IMR-90 (cell line): ENCODE results near the gene PHC1. TPM values are rescaled to one million over a fixed set of nuclear protein-coding genes. Genes with fewer than 3 reads are reported as not detected.

Experiments used
- ATAC-seq: fragments of 200-7000 bp; cut with Tn5 transposase; 2 replicates; pipeline ENCODE4 v1.9.1; 2020; ENCODE audit warnings: low read depth, mild to moderate bottlenecking, moderate library complexity
- BruUV-seq: library from RNA; stranded (reverse); fragments of 400-500 nt; replicated peaks from 2 replicates; lab custom pipeline; 2021; lab: Mats Ljungman, UMichigan
- CTCF ChIA-PET: fragments of 300-600 bp; formaldehyde crosslinking; extraction: SDS; loops from one replicate; lab custom pipeline; 2021; ENCODE audit warnings: antibody characterized with exemption; lab: Yijun Ruan, JAX
- POLR2A ChIA-PET: fragments of 300-600 bp; sonication (Branson Sonifier 250); formaldehyde crosslinking; loops from one replicate; lab custom pipeline; 2022; ENCODE audit warnings: antibody characterized with exemption; ENCODE audit not compliant: unreplicated experiment; lab: Charles Lee
- DNase-seq: peaks from one replicate; pipeline ENCODE4 v3.0.0; 2013
- H2AFZ ChIP-seq: replicated peaks from 2 replicates; pipeline ENCODE3; 2013; ENCODE audit warnings: low read length, mild to moderate bottlenecking; ENCODE audit not compliant: poor library complexity
- H2AK5ac ChIP-seq: 2 replicates; pipeline ENCODE4 v1.6.1; 2013; ENCODE audit warnings: low read depth, low read length, inconsistent platforms
- H2AK9ac ChIP-seq: replicated peaks from 2 replicates; pipeline ENCODE3; 2013; ENCODE audit warnings: mild to moderate bottlenecking, low read depth, low read length, moderate library complexity; ENCODE audit not compliant: poor library complexity
- H2BK120ac ChIP-seq: 2 replicates; pipeline ENCODE4 v1.6.1; 2013; ENCODE audit warnings: low read depth, low read length, inconsistent platforms
- H2BK15ac ChIP-seq: 3 replicates; pipeline ENCODE4 v1.6.1; 2013; ENCODE audit warnings: low read depth, low read length, inconsistent platforms
- H2BK20ac ChIP-seq: 2 replicates; pipeline ENCODE4 v1.6.1; 2013; ENCODE audit warnings: low read depth, mild to moderate bottlenecking, inconsistent platforms, low read length, moderate library complexity
- H2BK5ac ChIP-seq: 2 replicates; pipeline ENCODE4 v1.6.1; 2013; ENCODE audit warnings: mild to moderate bottlenecking, low read depth, low read length, inconsistent platforms; ENCODE audit not compliant: poor library complexity, severe bottlenecking
- H3K14ac ChIP-seq: replicated peaks from 2 replicates; pipeline ENCODE4 v1.6.1; 2013; ENCODE audit warnings: low read depth, low read length, inconsistent platforms
- H3K18ac ChIP-seq: 2 replicates; pipeline ENCODE4 v1.6.1; 2013; ENCODE audit warnings: low read depth, low read length, control low read depth
- H3K23ac ChIP-seq: 2 replicates; pipeline ENCODE4 v1.6.1; 2013; ENCODE audit warnings: low read depth, low read length, inconsistent platforms
- H3K27ac ChIP-seq: 2 replicates; pipeline ENCODE4 v1.5.1; 2013; ENCODE audit warnings: mild to moderate bottlenecking, control low read depth, low read length; ENCODE audit not compliant: insufficient read depth
- H3K27me3 ChIP-seq: 2 replicates; pipeline ENCODE4 v1.6.1; 2013; ENCODE audit warnings: low read length; ENCODE audit not compliant: control insufficient read depth, insufficient read depth
- H3K36me3 ChIP-seq: 2 replicates; pipeline ENCODE4 v1.6.1; 2013; ENCODE audit warnings: low read length, mixed read lengths; ENCODE audit not compliant: control insufficient read depth, insufficient read depth
- H3K4ac ChIP-seq: 2 replicates; pipeline ENCODE4 v1.6.1; 2013; ENCODE audit warnings: low read depth, low read length, inconsistent platforms
- H3K4me1 ChIP-seq: 2 replicates; pipeline ENCODE4 v1.6.1; 2013; ENCODE audit warnings: low read length, mixed read lengths; ENCODE audit not compliant: control insufficient read depth, insufficient read depth
- H3K4me2 ChIP-seq: 2 replicates; pipeline ENCODE4 v1.6.1; 2013; ENCODE audit warnings: low read depth, mild to moderate bottlenecking, control low read depth, low read length, moderate library complexity
- H3K4me3 ChIP-seq: 2 replicates; pipeline ENCODE4 v1.5.1; 2013; ENCODE audit warnings: low read depth, mild to moderate bottlenecking, control low read depth, low read length, moderate library complexity; ENCODE audit not compliant: insufficient read depth
- H3K56ac ChIP-seq: 2 replicates; pipeline ENCODE4 v1.6.1; 2013; ENCODE audit warnings: low read length, inconsistent platforms; ENCODE audit not compliant: insufficient read depth; ENCODE audit errors: extremely low read depth
- H3K79me1 ChIP-seq, 2 experiments: 2 replicates each; pipeline ENCODE4 v1.6.1; 2013; ENCODE audit warnings: low read length in 2 of 2, inconsistent platforms in 1 of 2, low read depth in 1 of 2
- H3K9ac ChIP-seq: 2 replicates; pipeline ENCODE4 v1.6.1; 2013; ENCODE audit warnings: low read depth, low read length, control low read depth
- H3K9me1 ChIP-seq: 2 replicates; pipeline ENCODE4 v1.6.1; 2013; ENCODE audit warnings: low read length, inconsistent platforms; ENCODE audit not compliant: insufficient read depth
- H3K9me3 ChIP-seq: 2 replicates; pipeline ENCODE4 v1.6.1; 2013; ENCODE audit warnings: low read length; ENCODE audit not compliant: control insufficient read depth, insufficient read depth
- H4K20me1 ChIP-seq: 2 replicates; pipeline ENCODE4 v1.6.1; 2013; ENCODE audit warnings: low read length, inconsistent platforms; ENCODE audit not compliant: insufficient read depth
- H4K5ac ChIP-seq: 2 replicates; pipeline ENCODE4 v1.6.1; 2013; ENCODE audit warnings: mild to moderate bottlenecking, low read depth, low read length, control low read depth
- H4K8ac ChIP-seq, 2 experiments: 2 replicates each; pipeline ENCODE4 v1.6.1; 2013; ENCODE audit warnings: low read depth in 2 of 2, low read length in 2 of 2, control low read depth in 1 of 2, inconsistent platforms in 1 of 2
- H4K91ac ChIP-seq: 2 replicates; pipeline ENCODE4 v1.6.1; 2013; ENCODE audit warnings: low read depth, low read length, inconsistent platforms; ENCODE audit not compliant: insufficient read depth
- BHLHE40 ChIP-seq: fragments of 150-350 bp; IDR thresholded peaks from 2 replicates; pipeline ENCODE4 v1.6.1; 2016; ENCODE audit warnings: mild to moderate bottlenecking, low read depth, low read length
- CEBPB ChIP-seq: IDR thresholded peaks from 2 replicates; pipeline ENCODE4 v1.6.1; 2012; ENCODE audit warnings: low read depth, low read length, improper control_type of control experiment
- CHD1 ChIP-seq: IDR thresholded peaks from 2 replicates; pipeline ENCODE4 v1.6.1; 2012; ENCODE audit warnings: low read depth, low read length, improper control_type of control experiment
- FOS ChIP-seq: fragments of 150-350 bp; IDR thresholded peaks from 2 replicates; pipeline ENCODE4 v1.6.1; 2016; ENCODE audit warnings: low read depth, low read length
- MAFK ChIP-seq: IDR thresholded peaks from 2 replicates; pipeline ENCODE4 v1.6.1; 2012; ENCODE audit warnings: low read depth, low read length, improper control_type of control experiment
- MAZ ChIP-seq: IDR thresholded peaks from 2 replicates; pipeline ENCODE4 v1.6.1; 2012; ENCODE audit warnings: low read depth, mild to moderate bottlenecking, low read length, improper control_type of control experiment, moderate library complexity, borderline replicate concordance
- MXI1 ChIP-seq: IDR thresholded peaks from 2 replicates; pipeline ENCODE4 v1.6.1; 2012; ENCODE audit warnings: low read depth, mild to moderate bottlenecking, low read length, moderate library complexity, borderline replicate concordance
- NFE2L2 ChIP-seq: fragments of 150-350 bp; IDR thresholded peaks from 2 replicates; pipeline ENCODE4 v1.6.1; 2016; ENCODE audit warnings: low read depth, mild to moderate bottlenecking, low read length
- POLR2A ChIP-seq: IDR thresholded peaks from 2 replicates; pipeline ENCODE4 v1.6.1; 2012; ENCODE audit warnings: mild to moderate bottlenecking, low read depth, low read length
- RCOR1 ChIP-seq: IDR thresholded peaks from 2 replicates; pipeline ENCODE4 v1.6.1; 2012; ENCODE audit warnings: mild to moderate bottlenecking, low read length, improper control_type of control experiment; ENCODE audit not compliant: insufficient replicate concordance
- RFX5 ChIP-seq: IDR thresholded peaks from 2 replicates; pipeline ENCODE4 v1.8.0; 2012; ENCODE audit warnings: low read depth, mild to moderate bottlenecking, low read length, moderate library complexity
- SMC3 ChIP-seq: fragments of 150-350 bp; IDR thresholded peaks from 2 replicates; pipeline ENCODE4 v1.6.1; 2016; ENCODE audit warnings: low read depth, mild to moderate bottlenecking, antibody characterized with exemption, low read length, moderate library complexity
- WGBS, 2 experiments: methylation state at CpG; one replicate each; pipeline versions ENCODE4 v1.1.5 to v1.1.7; 2013; ENCODE audit warnings: missing lambda C conversion rate in 2 of 2; ENCODE audit not compliant: insufficient read length in 1 of 2; ENCODE audit errors: extremely low coverage in 2 of 2; 5-methylcytosine and 5-hydroxymethylcytosine counted together
- dilution Hi-C: fragments of 300-500 bp; cut with HindIII; formaldehyde crosslinking; loops from one replicate; pipeline ENCODE4 v1.14.3; 2018; ENCODE audit warnings: low sequenced_read_pairs; ENCODE audit not compliant: unreplicated experiment
- in situ Hi-C: fragments of 300-500 bp; cut with MboI; formaldehyde crosslinking; loops from 3 replicates; pipeline ENCODE4 v1.14.3; 2019; ENCODE audit warnings: low sequenced_read_pairs, inconsistent platforms, mixed read lengths
- intact Hi-C: fragments of 100-400 bp; cut with micrococcal nuclease; formaldehyde crosslinking; loops from 2 replicates; pipeline ENCODE4 v1.10.0; 2022
- polyA plus RNA-seq, 3 experiments: library from polyadenylated mRNA; depleted of rRNA; stranded (reverse); fragments of >200 nt; gene quantifications; 2 replicates each; pipeline ENCODE4 v1.2.3, GENCODE V29; 2012; ENCODE audit warnings: low replicate concordance in 1 of 3
- total RNA-seq: library from RNA; depleted of rRNA; stranded (reverse); fragments of >200 nt; gene quantifications from 2 replicates; pipeline ENCODE4 v1.2.3, GENCODE V29; 2012
- TF ChIP-seq, protein P1 (sequence below): fragments of 150-350 bp; IDR thresholded peaks from 2 replicates; pipeline ENCODE4 v1.6.1; 2016; ENCODE audit warnings: low read depth, mild to moderate bottlenecking, low read length, moderate library complexity, borderline replicate concordance
- TF ChIP-seq, protein P2 (sequence below): fragments of 150-350 bp; IDR thresholded peaks from 2 replicates; pipeline ENCODE4 v1.6.1; 2017; ENCODE audit warnings: mild to moderate bottlenecking, antibody characterized with exemption, low read length, low read depth
- TF ChIP-seq, protein P3 (sequence below): conservative IDR thresholded peaks from 2 replicates; pipeline ENCODE4 v1.5.1; 2012; ENCODE audit warnings: mild to moderate bottlenecking, low read depth, low read length, improper control_type of control experiment

The PHC1 gene
- total and polyA plus RNA-seq, 2 of the 4 experiments (the other 2 are of a cell fraction) = 9.1 to 23.1 TPM

DNA sequence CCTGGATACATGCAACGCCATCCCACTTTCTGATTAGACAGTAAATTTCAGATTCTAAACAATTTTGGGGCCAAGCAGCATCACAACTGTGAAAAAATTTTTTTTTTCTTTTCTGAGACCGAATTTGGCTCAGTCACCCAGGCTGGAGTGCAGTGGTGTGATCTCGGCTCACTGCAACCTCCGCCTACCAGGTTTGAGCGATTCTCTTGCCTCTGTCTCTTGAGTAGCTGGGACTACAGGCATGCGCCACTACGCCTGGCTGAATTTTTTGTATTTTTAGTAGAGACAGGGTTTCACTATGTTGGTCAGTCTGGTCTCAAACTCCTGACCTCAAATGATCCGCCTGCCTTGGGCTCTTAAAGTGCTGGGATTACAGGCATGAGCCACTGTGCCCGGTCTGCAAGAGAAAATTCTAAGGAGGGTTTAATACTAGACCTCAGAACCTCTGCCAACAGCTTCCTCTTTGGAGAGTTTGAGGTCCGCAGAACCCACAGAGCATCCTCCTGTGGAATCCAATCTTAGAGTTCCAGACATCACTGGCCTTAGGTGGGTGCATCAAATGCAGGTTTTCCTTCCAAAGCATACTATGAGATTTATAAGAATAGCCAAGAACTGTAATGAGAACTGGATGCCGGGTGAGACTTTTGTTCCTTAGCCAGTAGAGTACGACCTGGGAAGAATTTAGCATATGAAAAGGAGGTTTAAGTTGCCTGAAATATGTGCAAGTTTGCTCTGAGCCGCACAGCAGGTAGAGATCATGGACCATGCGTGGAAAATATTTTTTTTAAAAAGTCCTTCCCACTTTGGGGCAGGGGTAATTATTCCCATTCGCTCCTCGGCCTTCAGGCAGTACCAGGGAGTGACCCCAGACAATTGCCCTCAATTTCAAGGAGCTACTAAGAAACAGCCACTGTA is 7.8 kb upstream of the PHC1 start:
- H3K4ac ChIP-seq = no peak overlapping the region
- H2AFZ ChIP-seq = no peak overlapping the region
- H3K4me1 ChIP-seq = no peaks in the 10 kb centered on the region
- no peaks in the 10 kb centered on the region for H3K9me1 ChIP-seq
- H3K23ac ChIP-seq = no peak overlapping the region
- no peak overlapping the region for H2AK5ac ChIP-seq
- H2BK15ac ChIP-seq = no peak overlapping the region
- no peak overlapping the region for H4K91ac ChIP-seq
- no peak overlapping the region for H3K9ac ChIP-seq
- H2BK20ac ChIP-seq = no peak overlapping the region
- no peak overlapping the region for H2BK120ac ChIP-seq
- no peak overlapping the region for H3K27ac ChIP-seq
- H3K4me2 ChIP-seq = no peak overlapping the region
- H3K56ac ChIP-seq = no peak overlapping the region
- no peaks in the 10 kb centered on the region for H3K79me1 ChIP-seq
- H2BK5ac ChIP-seq = no peak overlapping the region
- no peak for DNase-seq
- H3K4me3 ChIP-seq = no peak overlapping the region
- ATAC-seq = no peak
- ChIA-PET POLR2A (no interaction called here), CTCF (no interaction called here)
- no TSS peak for BruUV-seq
- H2AK9ac ChIP-seq = no peak overlapping the region
- H4K8ac ChIP-seq = no peak overlapping the region
- H3K27me3 ChIP-seq = peaks cover 2% of the 10 kb centered on the region
- H4K5ac ChIP-seq = no peak overlapping the region
- no peak overlapping the region for H3K14ac ChIP-seq
- no peaks in the 10 kb centered on the region for H4K20me1 ChIP-seq
- intact Hi-C loops = loop anchor here (10.0 kb wide), 1 partner anchor 82 kb away; the partner anchor contains the start of gene A2ML1
- H3K36me3 ChIP-seq = no peaks in the 10 kb centered on the region
- WGBS, 2 experiments = 70% methylated on average over 2 of the region's 16 CpGs; no CpG with 5 or more reads in 1 of the 2 experiments
- no peak overlapping the region for H3K18ac ChIP-seq
- in situ Hi-C loops = no loop called here
- H3K9me3 ChIP-seq = no peaks in the 10 kb centered on the region
- dilution Hi-C loops = no loop called here
- TF ChIP-seq, protein P1, sequence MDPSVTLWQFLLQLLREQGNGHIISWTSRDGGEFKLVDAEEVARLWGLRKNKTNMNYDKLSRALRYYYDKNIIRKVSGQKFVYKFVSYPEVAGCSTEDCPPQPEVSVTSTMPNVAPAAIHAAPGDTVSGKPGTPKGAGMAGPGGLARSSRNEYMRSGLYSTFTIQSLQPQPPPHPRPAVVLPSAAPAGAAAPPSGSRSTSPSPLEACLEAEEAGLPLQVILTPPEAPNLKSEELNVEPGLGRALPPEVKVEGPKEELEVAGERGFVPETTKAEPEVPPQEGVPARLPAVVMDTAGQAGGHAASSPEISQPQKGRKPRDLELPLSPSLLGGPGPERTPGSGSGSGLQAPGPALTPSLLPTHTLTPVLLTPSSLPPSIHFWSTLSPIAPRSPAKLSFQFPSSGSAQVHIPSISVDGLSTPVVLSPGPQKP = no peak
- TF ChIP-seq SMC3 (no peak), MXI1 (no peak), RCOR1 (no peak), POLR2A (no peak), RFX5 (no peak), MAFK (no peak), CHD1 (no peak), BHLHE40 (no peak), NFE2L2 (no peak), CEBPB (no peak), FOS (no peak), MAZ (no peak)
- TF ChIP-seq, protein P2, sequence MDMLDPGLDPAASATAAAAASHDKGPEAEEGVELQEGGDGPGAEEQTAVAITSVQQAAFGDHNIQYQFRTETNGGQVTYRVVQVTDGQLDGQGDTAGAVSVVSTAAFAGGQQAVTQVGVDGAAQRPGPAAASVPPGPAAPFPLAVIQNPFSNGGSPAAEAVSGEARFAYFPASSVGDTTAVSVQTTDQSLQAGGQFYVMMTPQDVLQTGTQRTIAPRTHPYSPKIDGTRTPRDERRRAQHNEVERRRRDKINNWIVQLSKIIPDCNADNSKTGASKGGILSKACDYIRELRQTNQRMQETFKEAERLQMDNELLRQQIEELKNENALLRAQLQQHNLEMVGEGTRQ = no peak
- TF ChIP-seq, protein P3, sequence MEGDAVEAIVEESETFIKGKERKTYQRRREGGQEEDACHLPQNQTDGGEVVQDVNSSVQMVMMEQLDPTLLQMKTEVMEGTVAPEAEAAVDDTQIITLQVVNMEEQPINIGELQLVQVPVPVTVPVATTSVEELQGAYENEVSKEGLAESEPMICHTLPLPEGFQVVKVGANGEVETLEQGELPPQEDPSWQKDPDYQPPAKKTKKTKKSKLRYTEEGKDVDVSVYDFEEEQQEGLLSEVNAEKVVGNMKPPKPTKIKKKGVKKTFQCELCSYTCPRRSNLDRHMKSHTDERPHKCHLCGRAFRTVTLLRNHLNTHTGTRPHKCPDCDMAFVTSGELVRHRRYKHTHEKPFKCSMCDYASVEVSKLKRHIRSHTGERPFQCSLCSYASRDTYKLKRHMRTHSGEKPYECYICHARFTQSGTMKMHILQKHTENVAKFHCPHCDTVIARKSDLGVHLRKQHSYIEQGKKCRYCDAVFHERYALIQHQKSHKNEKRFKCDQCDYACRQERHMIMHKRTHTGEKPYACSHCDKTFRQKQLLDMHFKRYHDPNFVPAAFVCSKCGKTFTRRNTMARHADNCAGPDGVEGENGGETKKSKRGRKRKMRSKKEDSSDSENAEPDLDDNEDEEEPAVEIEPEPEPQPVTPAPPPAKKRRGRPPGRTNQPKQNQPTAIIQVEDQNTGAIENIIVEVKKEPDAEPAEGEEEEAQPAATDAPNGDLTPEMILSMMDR = no peak
